Cortex of kidney (tissue), 1 donor: ENCODE data around the gene ANKS1A.
"Not testable (repeated sequence)": the region's sequence is repeated elsewhere in the genome, so short reads cannot be mapped to it uniquely, and the experiment has no call there.

Experiments used
- DNase-seq: peaks from one replicate; lab custom pipeline; 2025; lab: John Stamatoyannopoulos, UW

ANKS1A gene

DNA sequence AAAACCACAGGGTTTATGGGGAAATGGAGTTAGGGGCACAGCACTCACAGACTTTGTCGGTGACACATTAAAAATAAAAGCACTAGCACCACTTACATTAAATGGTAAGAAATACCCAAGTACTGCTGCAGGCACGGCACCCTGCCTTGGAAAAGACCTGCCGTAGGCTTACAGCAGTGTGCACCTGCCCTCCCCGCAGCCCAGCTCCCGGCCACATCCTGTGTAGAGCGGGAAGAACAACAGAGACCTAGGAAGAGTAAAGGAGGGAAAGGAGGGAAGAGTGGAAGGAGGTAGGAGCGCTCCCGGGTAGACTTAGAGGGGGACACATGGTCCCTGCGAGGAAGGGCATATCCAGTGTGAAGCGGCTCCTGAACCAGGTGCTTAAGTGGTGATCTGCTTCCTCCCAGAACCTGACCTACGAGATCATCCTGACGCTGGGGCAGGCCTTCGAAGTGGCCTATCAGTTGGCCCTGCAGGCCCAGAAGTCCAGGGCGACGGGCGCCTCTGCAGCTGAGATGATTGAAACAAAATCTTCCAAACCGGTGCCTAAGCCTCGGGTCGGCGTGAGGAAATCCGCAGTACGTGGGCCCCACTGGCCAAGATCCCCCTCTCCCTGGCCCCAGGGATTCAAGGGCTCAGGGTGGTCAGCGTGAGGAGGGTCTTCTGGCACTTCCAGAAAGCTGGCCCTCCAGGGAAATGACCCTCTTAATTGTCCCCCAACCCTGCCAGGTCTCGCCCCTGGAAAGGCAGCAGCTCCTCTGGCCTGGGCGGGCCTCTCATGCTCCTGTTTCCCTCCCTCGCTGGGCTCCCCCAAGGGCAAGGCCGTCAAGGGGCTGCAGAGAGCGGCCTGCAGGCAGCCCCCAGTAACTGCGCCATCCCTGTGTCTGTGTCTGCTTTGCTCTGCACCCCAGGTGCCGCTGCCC lies 196.6 kb downstream of the ANKS1A start:
- DNase-seq: no peak

DNA sequence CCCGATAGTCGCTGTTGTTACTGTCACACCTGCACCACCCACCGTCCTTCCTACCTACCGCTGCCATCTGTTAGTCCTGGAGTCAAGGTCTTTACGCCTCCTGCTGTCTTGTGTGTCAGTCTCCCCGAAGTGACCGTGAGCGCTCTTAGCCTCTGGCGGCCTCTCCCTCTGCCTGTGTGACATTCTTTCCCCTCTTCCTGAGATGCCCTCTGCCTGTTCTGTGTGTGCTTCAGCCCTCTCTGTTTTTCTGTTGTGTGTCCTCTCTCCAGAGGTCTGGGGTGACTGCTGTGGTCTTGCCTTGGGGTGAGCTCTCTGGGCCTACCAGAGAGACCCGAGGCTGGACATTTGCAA lies 197.2 kb downstream of the ANKS1A start:
- no peak for DNase-seq

- no peak for DNase-seq
Observed at GRCh38 chr6:35086636-35087360, 197.7 kb downstream of the ANKS1A start.

- DNase-seq: no peak
Observed at GRCh38 chr6:35087361-35088280, 198.6 kb downstream of the ANKS1A start.

GRCh38 chr6:35088281-35089215 lies 199.5 kb downstream of the ANKS1A start:
- no peak for DNase-seq

DNA sequence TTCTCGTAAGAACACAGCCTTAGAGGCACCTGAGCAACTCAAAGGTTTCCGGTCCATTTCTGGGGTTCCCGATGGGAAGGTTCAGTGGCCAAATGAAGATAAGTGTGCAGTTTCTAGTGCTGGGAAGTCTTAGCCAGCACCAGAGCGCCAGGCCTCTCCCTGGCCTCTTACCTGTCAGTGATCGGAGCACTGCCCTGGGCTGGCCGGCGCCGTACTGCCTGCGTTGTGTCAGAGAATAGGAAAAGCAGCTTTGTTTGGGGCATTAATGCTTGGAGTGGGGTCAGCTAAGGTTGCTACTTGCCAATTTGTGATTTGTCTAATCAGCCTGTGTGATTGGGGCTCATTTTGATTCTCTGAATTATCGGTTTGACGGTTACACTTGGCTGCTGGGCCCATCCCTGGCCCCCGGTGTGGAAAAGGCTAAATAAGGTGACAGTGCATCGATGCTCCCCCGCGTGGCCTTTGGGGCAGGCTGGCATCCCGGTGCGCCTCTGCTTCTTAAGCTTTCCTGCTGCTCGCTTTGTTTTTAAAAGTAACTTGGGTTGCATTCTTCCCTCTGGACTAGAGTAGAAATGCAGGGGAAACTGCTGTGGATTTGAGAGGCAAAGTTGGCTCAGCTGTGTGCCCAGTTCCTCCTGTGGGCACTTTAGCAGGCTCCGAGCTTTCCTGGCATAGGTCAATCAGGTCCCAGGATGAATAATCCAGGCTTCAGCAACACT lies 200.3 kb downstream of the ANKS1A start:
- no peak for DNase-seq

DNA sequence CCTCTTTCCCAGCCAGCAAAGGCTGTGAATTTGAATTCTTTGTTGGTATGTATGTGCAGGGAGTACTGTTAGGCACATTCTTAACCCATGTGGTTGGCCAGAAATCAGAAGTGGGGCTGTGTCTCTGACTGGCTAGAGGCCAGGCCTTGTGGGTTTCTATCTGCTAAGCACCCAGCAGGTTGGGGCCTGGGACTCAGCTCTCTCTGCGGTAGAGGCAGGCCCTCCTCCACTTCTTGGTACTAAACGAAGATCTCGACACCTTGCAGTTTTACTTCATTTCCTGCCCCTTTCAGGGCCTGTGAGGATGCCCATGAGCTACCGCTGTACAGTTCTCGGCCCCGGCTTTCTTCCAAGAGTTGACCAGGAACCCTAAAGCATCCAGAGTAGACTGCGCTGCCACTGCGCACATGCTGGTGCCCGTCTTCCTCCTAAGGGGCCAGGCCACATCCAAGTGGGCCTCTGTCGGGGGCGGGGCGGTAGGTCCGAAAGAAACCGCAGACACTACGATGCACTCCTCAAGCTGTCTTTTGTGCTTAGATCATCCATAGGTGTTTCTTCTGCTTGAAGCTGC lies 201.0 kb downstream of the ANKS1A start:
- DNase-seq: no peak

DNA sequence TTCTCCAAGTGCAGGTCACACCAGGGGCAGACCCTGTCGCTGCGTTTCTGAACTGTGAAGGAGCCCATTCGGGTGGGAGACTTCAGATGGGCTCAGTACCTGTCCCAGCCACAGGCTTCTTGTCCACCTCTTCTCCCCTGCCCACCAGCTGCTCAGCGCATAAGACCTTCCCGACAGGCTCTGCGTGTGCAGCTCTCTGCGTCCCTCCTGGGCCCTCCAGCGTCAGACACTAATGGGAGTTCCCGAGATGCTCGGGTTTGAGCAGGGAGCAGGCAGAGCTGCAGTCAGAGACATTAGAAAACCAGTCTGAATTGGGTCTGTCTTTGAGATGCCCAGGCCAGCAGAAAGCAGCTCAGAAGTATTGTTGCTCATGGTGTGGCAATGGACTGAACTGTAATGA lies 201.7 kb downstream of the ANKS1A start:
- DNase-seq: no peak

DNA sequence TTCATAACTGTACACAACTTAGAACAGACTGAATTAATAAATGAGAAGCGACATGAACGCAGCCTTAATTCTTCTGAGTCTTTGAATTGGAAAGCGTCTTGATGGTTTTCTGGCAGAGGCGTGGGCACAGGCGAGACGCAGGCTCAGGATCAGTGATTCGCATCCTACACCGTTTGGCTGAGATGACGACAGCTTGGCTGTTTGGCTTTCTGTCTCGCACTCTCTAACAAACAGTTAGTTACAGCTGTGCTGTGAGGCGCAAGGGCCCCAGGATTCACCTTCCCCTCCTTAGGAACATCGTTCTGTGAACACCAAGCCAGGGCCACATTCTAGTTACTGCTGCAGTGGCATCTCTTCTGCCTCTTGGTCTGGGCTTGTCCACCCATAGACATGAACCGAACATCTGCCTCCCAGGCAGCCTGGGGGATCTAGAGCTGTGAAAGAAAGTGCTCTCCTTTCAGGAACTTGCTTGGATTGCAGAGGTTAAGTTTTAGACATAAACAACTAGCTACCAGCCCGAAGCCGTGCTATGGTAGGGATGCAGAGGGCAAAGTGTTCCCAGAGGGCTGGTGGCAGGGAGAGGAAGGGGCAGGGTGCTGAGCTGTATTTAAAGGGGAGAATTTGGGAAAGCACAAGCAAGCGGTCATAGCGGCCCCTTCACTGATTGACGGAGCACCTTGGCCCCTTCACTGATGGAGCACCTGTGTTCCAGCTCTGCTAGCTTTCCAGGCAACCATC lies 202.5 kb downstream of the ANKS1A start:
- no peak for DNase-seq

GRCh38 chr6:35092362-35093117 lies 203.5 kb downstream of the ANKS1A start:
- no peak for DNase-seq

GRCh38 chr6:35093118-35093445 lies 204.0 kb downstream of the ANKS1A start:
- DNase-seq: no peak

- no peak for DNase-seq
Observed at GRCh38 chr6:35093783-35094182, 204.7 kb downstream of the ANKS1A start.

GRCh38 chr6:35094183-35094582 lies 205.1 kb downstream of the ANKS1A start:
- DNase-seq: no peak

GRCh38 chr6:35096129-35096862 lies 207.2 kb downstream of the ANKS1A start:
- no peak for DNase-seq

DNA sequence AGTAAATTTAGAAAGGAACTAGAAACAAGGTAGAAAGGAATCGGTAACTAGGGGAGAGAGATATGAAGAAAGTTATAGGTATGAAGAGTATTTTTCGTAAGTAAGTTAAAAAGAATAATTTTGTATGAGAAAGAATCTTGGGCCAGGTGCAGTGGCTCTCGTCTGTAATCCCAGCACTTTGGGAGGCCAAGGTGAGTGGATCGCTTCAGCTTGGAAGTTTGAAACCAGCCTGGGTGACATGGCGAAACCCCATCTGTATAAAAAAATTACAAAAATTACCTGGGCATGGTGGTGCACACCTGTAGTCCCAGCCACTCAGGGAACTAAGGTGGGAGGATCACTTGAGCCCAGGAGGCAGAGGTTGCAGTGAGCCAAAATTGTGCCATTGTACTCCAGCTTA lies 210.1 kb downstream of the ANKS1A start:
- no peak for DNase-seq

GRCh38 chr6:35105078-35105477 lies 216.0 kb downstream of the ANKS1A start:
- DNase-seq: no peak

DNA sequence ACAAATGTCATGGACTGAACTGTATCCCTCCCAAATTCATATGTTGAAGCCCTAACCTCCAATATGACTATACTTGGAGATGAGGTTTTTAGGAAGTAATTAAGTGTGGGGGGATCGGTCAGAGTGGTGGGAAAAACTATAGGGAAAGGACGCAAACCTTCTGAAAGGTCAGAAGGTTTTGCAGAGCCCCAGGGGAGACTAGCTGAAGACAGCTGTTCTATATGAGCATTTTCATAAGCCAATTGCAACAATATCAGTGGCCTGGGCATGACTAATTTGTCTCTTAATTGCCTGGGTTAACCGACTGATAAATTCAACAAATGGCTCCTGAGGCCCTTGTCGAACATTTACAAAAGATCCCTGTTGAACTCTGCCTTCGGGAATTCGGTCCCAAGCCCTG lies 217.0 kb downstream of the ANKS1A start:
- not testable (repeated sequence) for DNase-seq

DNA sequence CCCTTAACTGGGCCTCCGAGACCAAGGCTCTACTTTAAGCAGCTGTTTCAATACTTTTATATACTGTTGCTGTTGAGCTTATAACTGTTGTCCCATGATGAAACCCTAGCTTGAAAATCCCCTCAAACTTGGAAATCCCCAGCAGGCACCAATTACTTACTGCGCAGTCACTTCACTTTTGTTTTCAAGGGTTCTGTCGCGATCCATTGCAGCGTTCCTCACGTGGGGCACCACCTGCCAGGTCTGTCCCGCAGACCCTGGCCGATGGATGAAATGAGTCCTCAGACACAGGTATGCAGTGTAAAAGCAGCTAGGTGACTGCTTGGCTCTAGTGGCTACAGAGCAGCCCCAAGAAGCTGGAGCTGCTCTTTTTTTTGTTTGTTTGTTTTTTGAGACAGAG lies 218.2 kb downstream of the ANKS1A start:
- not testable (repeated sequence) for DNase-seq
